ENCODE data around the gene EIF2B2. TPM values are rescaled to one million over a fixed set of nuclear protein-coding genes. Genes with fewer than 3 reads are reported as not detected.
A peak's percentile ranks its signal among the peaks of the same experiment; 100 is the strongest.

Gene EIF2B2
- total RNA-seq, 4 donors from 2014 or later: 23.3 to 58.0 (median 45.9) TPM

DNA sequence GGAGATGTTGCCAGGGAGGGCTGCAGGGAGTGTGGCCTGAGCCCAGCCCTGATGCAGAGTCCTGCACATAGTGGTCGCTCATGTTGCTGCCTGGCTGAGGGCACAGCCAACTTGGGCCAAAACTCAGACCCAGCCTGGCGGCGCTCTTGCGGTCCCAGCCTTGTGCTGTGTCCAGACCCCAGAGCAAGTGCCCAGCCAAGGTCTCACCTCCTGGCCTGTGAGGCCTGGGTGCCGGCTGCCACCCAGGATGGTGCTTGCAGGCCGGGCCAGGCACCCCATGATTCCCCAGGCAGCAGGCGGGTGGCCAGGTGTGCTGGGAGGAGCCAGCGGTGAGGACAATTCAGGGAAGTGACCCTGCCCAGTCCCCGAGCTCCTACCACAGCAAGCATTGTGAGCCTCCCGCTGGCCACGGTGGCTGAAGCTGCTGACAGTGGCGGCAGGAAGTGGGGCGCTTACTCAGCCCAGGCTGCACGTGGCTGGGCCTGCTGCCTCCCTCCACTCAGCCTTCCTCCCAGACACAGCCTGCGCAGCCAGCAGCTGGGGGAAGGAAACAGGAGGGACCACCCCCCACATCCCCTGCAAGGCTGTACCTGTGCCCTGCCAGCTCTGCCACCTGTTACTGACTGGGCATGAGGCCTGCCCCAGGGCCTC lies 29.6 kb upstream of the EIF2B2 start:
- intact Hi-C loops (cut with DNase I): no loop called here
- Histone ChIP-seq H3K4me1 (peaks cover 25 to 58% (median 52%) of the 10 kb centered on the region in 4 donors), H3K36me3 (no peaks in the 10 kb centered on the region), H3K4me3 (no peak overlapping the region), H3K27me3 (no peaks in the 10 kb centered on the region), H3K9me3 (no peaks in the 10 kb centered on the region), H3K27ac (replicated peaks in 1 of 4) (peak overlapping the region; percentile 21 to 52 (median 30))
- no peak for DNase-seq (ENCODE audit: extremely low spot score)
- TF ChIP-seq, protein P1, sequence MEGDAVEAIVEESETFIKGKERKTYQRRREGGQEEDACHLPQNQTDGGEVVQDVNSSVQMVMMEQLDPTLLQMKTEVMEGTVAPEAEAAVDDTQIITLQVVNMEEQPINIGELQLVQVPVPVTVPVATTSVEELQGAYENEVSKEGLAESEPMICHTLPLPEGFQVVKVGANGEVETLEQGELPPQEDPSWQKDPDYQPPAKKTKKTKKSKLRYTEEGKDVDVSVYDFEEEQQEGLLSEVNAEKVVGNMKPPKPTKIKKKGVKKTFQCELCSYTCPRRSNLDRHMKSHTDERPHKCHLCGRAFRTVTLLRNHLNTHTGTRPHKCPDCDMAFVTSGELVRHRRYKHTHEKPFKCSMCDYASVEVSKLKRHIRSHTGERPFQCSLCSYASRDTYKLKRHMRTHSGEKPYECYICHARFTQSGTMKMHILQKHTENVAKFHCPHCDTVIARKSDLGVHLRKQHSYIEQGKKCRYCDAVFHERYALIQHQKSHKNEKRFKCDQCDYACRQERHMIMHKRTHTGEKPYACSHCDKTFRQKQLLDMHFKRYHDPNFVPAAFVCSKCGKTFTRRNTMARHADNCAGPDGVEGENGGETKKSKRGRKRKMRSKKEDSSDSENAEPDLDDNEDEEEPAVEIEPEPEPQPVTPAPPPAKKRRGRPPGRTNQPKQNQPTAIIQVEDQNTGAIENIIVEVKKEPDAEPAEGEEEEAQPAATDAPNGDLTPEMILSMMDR (IDR thresholded peaks at IDR 0.05): no peak
- peak; percentile 29 to 63 for TF ChIP-seq POLR2AphosphoS5 (IDR thresholded peaks at IDR 0.05)
- whole genome bisulfite sequencing: 50% methylated on average over 2 of the region's 15 CpGs

DNA sequence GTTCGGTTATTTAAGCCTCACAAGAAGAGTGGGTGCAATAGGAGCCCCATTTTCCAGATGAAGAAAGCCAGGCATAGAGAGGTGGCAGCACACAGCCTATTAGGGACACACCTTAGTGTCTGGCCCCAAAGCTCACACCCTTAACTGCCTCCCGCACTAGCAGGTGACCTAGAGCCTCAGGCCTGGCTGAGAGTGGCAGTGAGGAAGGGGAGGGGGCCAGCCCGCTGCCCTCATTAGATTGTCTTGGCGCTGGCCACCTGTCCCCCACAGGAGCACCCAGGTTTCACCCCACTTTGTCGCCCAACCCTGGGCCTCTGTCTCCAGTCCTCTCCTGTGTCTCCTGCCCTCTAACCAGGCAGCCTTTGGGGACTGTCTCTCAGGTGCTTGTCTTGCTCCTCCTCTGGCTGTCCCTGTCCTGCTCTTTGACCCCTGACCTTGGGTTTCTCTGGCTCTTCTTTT lies 28.8 kb upstream of the EIF2B2 start:
- intact Hi-C loops (cut with DNase I): no loop called here
- DNase-seq (ENCODE audit: extremely low spot score): no peak
- Histone ChIP-seq H3K27me3 (no peaks in the 10 kb centered on the region), H3K27ac (replicated peaks in 1 of 4) (peak overlapping the region in 3 of 4 donors; percentile 21 to 52 (median 21)), H3K36me3 (no peaks in the 10 kb centered on the region), H3K4me3 (no peak overlapping the region), H3K4me1 (peaks cover 25 to 53% (median 51%) of the 10 kb centered on the region in 4 donors), H3K9me3 (no peaks in the 10 kb centered on the region)
- WGBS: 97% methylated on average over 5 of the region's 5 CpGs
- TF ChIP-seq, protein P1 (IDR thresholded peaks at IDR 0.05): no peak
- TF ChIP-seq EP300 (IDR thresholded peaks at IDR 0.05) (no peak), POLR2A (IDR thresholded peaks at IDR 0.05; ENCODE audit: low read depth) (no peak), POLR2AphosphoS5 (IDR thresholded peaks at IDR 0.05) (no peak)

DNA sequence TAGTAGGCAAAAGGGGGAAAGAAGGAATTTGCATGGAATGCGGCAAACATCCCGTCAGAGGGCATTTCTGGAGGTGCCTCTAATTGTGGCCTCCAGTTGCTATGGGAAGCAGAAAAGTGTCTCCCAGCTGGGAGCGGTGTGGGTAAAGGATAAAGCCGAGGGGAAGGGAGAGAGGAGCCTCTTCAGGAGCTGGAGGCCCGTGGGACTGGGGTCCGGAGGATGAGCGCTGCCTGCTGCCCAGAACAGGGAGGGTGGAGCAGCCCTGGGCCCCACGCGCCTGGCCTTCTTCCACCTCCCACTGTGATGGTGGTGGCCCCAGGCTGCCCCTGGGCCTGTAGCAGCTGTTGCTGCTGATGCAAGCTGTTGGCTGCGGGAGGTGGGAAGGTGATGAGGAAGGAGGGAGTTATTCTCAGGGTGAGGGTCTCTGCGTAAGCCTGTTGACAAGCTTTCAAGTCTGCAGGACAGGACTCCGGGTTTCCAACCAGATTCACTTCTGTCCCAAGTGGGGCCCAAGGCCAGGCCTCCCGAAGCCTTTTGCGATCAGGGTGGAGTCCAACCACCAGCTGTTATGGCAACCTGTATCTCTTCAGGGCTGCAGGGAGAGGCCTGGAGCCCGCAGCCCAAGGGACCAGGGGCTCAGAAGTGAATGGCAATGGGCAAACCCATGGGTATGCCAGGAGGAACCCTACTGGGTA lies 28.2 kb upstream of the EIF2B2 start:
- TF ChIP-seq EP300 (IDR thresholded peaks at IDR 0.05) (no peak), POLR2A (IDR thresholded peaks at IDR 0.05; ENCODE audit: low read depth) (no peak), POLR2AphosphoS5 (IDR thresholded peaks at IDR 0.05) (no peak)
- TF ChIP-seq, protein P1 (IDR thresholded peaks at IDR 0.05): no peak
- Histone ChIP-seq H3K27ac (replicated peaks in 1 of 4) (peak overlapping the region in 3 of 4 donors; percentile 21 to 52 (median 21)), H3K36me3 (no peaks in the 10 kb centered on the region), H3K9me3 (no peaks in the 10 kb centered on the region), H3K4me1 (peaks cover 25 to 55% (median 50%) of the 10 kb centered on the region in 4 donors), H3K27me3 (no peaks in the 10 kb centered on the region), H3K4me3 (no peak overlapping the region)
- DNase-seq (ENCODE audit: extremely low spot score): no peak
- intact Hi-C loops (cut with DNase I): no loop called here
- WGBS: 62% methylated on average over 9 of the region's 15 CpGs

DNA sequence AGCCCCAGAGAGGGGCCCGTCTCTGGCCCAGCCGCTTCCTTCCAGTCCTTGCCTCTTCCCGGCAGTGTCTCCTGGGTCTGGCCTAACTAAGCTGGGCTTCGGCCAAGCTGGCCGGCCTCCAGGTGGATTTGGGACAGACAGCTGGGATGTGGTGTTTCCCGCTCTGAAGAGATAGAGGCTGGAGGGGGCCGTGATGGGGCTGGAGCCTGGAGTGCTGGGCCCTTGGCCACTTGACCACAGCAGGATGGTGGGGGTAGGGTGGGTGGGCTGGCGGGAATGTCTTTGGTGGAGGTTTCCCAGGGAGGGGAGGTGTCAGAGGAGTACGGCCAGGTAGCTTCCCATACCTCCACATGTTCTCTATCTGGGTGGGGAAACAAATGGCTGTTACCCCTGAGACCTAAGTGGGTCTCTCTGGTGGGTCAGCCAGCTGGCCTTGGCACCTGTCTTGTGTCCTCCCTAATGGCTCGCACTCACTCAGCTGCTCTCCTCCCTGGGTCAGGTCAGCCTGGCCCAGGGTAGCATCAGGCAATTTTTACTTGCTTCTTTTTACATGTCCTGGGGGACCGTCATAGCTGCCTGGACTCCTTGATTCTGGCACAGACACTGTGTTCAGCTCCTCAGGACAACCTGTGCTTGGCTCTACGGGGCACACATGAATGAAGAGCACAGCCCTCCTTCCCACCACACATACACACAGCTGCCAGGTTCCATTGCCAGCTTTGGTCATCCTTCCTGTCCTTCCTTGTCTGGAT lies 27.5 kb upstream of the EIF2B2 start:
- Histone ChIP-seq H3K9me3 (no peaks in the 10 kb centered on the region), H3K27ac (replicated peaks in 1 of 4) (peak overlapping the region in 3 of 4 donors; percentile 21 to 52 (median 21)), H3K36me3 (no peaks in the 10 kb centered on the region), H3K27me3 (no peaks in the 10 kb centered on the region), H3K4me1 (peaks cover 25 to 60% (median 52%) of the 10 kb centered on the region in 4 donors), H3K4me3 (no peak overlapping the region)
- peak; percentile 97 for DNase-seq (ENCODE audit: extremely low spot score)
- intact Hi-C loops (cut with DNase I): no loop called here
- 71% methylated on average over 7 of the region's 12 CpGs for WGBS
- TF ChIP-seq POLR2AphosphoS5 (IDR thresholded peaks at IDR 0.05) (no peak), EP300 (IDR thresholded peaks at IDR 0.05) (no peak), POLR2A (IDR thresholded peaks at IDR 0.05; ENCODE audit: low read depth) (no peak)
- TF ChIP-seq, protein P1 (IDR thresholded peaks at IDR 0.05): no peak
